ENCODE measurements around the gene GTSE1.
"Not testable (repeated sequence)": the region's sequence is repeated elsewhere in the genome, so short reads cannot be mapped to it uniquely, and the experiment has no call there.

The GTSE1 gene

DNA sequence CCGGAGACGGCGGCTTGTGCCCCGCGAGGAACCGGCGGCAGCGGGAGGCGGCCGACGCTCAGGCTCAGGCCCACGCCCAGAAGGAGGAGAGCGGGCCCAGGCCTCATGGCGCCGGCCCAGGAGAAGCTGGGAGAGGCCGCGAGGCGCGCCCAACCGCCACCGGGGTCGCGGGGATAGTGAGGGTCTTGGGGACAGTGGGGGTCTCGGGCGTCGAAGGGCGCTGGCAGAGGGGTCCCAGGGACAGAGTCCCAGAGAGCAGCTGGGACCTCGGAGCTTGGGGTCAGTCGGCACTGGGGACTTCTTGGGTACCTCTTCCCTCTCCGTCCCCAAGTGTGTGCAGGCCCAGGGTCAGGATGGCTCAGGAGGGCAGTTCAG lies 33.5 kb upstream of the GTSE1 start, which contains the start of gene PKDREJ:
TSS of gene PKDREJ (minus strand) at position 128 of the 375 bp plus-strand sequence. CDS start at position 107, 21 bp downstream.
- Histone ChIP-seq H3K4me3 (ENCODE audit: low read depth in 1 of 2, low read length in 2 of 2) (peak within 1 kb of the TSS in 1 of 2 donors; percentile 16), H3K36me3 (ENCODE audit: insufficient read depth, low read length) (no peaks in the 10 kb centered on the region), H3K27ac (ENCODE audit: low read depth, low read length) (no peak within 1 kb of the TSS), H3K4me1 (ENCODE audit: insufficient read depth, low read length) (peaks cover under 1% of the 10 kb centered on the region), H3K27me3 (ENCODE audit: control insufficient read depth in 1 of 2, insufficient read depth in 2 of 2, low read length in 2 of 2) (no peaks in the 10 kb centered on the region), H3K9ac (ENCODE audit: low read length) (no peak within 1 kb of the TSS), H3K9me3 (ENCODE audit: low read length) (no peaks in the 10 kb centered on the region)

DNA sequence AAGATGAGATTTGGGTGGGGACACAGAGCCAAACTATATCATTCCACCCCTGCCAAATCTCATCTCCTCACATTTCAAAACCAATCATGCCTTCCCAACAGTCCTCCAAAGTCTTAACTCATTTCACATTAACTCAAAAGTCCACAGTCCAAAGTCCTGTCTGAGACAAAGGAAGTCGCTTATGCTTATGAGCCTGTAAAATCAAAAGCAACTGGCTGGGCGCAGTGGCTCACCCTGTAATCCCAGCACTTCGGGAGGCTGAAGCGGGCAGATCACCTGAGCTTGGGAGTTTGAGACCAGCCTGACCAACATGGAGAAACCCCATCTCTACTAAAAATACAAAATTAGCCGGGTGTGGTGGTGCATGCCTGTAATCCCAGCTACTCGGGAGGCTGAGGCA lies 32.1 kb upstream of the GTSE1 start:
- H3K27me3 ChIP-seq (ENCODE audit: control insufficient read depth in 1 of 2, insufficient read depth in 2 of 2, low read length in 2 of 2); H3K27ac ChIP-seq (ENCODE audit: low read depth, low read length); H3K9me3 ChIP-seq (ENCODE audit: low read length); H3K36me3 ChIP-seq (ENCODE audit: insufficient read depth, low read length); H3K9ac ChIP-seq (ENCODE audit: low read length); H3K4me3 ChIP-seq (ENCODE audit: low read depth in 1 of 2, low read length in 2 of 2): not testable (repeated sequence)
- peaks cover 12% of the 10 kb centered on the region for H3K4me1 ChIP-seq (ENCODE audit: insufficient read depth, low read length)

GRCh38 chr22:46265627-46266026 lies 31.0 kb upstream of the GTSE1 start:
- not testable (repeated sequence) for H3K9me3 ChIP-seq (ENCODE audit: low read length)

DNA sequence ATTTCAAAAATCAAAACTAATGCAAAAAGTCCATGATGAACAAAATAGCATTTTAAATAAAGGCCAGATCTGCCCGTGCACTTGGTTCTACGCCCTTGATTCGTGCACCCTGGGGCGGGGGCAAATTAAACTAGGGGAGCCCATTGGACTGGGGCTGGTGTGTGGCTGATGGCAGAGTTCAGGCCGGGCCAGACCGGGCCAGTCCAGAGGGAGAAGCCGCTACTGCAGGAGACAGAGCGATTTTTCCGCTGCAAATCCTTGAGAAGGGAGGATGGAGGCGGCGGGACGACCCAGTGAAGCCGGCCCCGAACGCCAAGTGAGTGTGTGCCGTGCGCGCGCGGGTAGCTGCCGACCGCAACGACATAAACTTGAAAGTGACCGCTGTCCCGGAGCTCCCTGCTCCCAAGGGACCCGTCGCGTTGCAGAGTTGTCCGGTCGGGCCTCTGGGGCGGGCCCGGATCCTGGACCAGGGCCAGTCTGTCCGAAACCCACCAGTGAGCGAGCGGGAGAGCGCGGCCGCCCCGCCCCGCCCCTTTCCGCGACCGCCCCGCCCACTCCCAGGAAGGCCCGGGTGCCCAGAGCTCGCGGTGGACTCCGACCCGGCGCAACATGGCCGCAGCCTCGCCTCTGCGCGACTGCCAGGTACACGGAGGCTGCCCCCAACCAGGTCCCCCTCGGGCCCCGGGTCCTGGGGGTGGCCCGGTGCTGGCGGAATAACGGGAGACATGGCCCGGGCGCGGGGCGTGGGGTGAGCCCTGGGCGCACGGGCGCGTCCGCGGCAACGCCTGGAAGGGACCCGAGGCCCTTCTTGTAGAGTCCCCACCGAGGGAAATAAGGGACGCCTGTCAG lies 29.0 kb upstream of the GTSE1 start, which contains the start of gene TTC38:
TSS of gene TTC38 (plus strand) at position 578 of the 849 bp plus-strand sequence. CDS start at position 610, 32 bp downstream.
- Histone ChIP-seq H3K9ac (ENCODE audit: low read length) (peak within 1 kb of the TSS; percentile 61), H3K9me3 (ENCODE audit: low read length) (no peaks in the 10 kb centered on the region), H3K36me3 (ENCODE audit: insufficient read depth, low read length) (peaks cover 10% of the 10 kb centered on the region), H3K4me3 (ENCODE audit: low read depth in 1 of 2, low read length in 2 of 2) (peak within 1 kb of the TSS; percentile 86 to 88), H3K4me1 (ENCODE audit: insufficient read depth, low read length) (peaks cover 14% of the 10 kb centered on the region), H3K27ac (ENCODE audit: low read depth, low read length) (peak within 1 kb of the TSS; percentile 84), H3K27me3 (ENCODE audit: control insufficient read depth in 1 of 2, insufficient read depth in 2 of 2, low read length in 2 of 2) (no peaks in the 10 kb centered on the region)

More at GRCh38 chr22:46265627-46266026, 31.0 kb upstream of the GTSE1 start:
- not testable (repeated sequence) for H3K27ac ChIP-seq (ENCODE audit: low read depth, low read length); H3K9ac ChIP-seq (ENCODE audit: low read length); H3K4me3 ChIP-seq (ENCODE audit: low read depth in 1 of 2, low read length in 2 of 2); H3K27me3 ChIP-seq (ENCODE audit: control insufficient read depth in 1 of 2, insufficient read depth in 2 of 2, low read length in 2 of 2); H3K36me3 ChIP-seq (ENCODE audit: insufficient read depth, low read length)
- H3K4me1 ChIP-seq (ENCODE audit: insufficient read depth, low read length), result peaks cover 14% of the 10 kb centered on the region

GRCh38 chr22:46269564-46269963 lies 27.1 kb upstream of the GTSE1 start:
- H3K9me3 ChIP-seq (ENCODE audit: low read length), result no peaks in the 10 kb centered on the region
- peaks cover 20% of the 10 kb centered on the region for H3K36me3 ChIP-seq (ENCODE audit: insufficient read depth, low read length)
- peaks cover 14% of the 10 kb centered on the region for H3K4me1 ChIP-seq (ENCODE audit: insufficient read depth, low read length)
- no peak overlapping the region for H3K4me3 ChIP-seq (ENCODE audit: low read depth in 1 of 2, low read length in 2 of 2)
- no peaks in the 10 kb centered on the region for H3K27me3 ChIP-seq (ENCODE audit: control insufficient read depth in 1 of 2, insufficient read depth in 2 of 2, low read length in 2 of 2)
- no peak overlapping the region for H3K9ac ChIP-seq (ENCODE audit: low read length)
- H3K27ac ChIP-seq (ENCODE audit: low read depth, low read length), result no peak overlapping the region

DNA sequence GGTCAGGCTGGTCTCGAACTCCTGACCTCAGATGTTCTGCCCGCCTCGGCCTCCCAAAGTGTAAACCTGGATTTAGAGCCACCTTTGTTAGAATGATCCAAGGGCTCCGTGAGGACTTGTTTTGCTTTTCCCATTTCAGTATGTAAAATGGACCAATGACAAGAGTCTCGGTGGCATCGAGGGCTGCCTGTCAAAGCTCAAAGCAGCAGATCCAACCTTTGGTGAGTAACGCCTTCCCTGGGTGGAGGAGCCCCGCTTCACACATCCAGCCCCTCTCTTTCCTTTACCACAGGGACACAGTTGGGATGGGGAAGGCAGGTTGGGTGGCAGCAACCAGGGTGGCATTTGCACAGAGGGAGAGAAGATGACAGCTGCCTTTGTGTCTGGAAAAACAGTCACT lies 24.5 kb upstream of the GTSE1 start:
- no peak overlapping the region for H3K4me3 ChIP-seq (ENCODE audit: low read depth in 1 of 2, low read length in 2 of 2)
- H3K36me3 ChIP-seq (ENCODE audit: insufficient read depth, low read length), result peaks cover 35% of the 10 kb centered on the region
- H3K27me3 ChIP-seq (ENCODE audit: control insufficient read depth in 1 of 2, insufficient read depth in 2 of 2, low read length in 2 of 2), result no peaks in the 10 kb centered on the region
- no peak overlapping the region for H3K9ac ChIP-seq (ENCODE audit: low read length)
- peaks cover 14% of the 10 kb centered on the region for H3K4me1 ChIP-seq (ENCODE audit: insufficient read depth, low read length)
- H3K27ac ChIP-seq (ENCODE audit: low read depth, low read length), result no peak overlapping the region
- no peaks in the 10 kb centered on the region for H3K9me3 ChIP-seq (ENCODE audit: low read length)

DNA sequence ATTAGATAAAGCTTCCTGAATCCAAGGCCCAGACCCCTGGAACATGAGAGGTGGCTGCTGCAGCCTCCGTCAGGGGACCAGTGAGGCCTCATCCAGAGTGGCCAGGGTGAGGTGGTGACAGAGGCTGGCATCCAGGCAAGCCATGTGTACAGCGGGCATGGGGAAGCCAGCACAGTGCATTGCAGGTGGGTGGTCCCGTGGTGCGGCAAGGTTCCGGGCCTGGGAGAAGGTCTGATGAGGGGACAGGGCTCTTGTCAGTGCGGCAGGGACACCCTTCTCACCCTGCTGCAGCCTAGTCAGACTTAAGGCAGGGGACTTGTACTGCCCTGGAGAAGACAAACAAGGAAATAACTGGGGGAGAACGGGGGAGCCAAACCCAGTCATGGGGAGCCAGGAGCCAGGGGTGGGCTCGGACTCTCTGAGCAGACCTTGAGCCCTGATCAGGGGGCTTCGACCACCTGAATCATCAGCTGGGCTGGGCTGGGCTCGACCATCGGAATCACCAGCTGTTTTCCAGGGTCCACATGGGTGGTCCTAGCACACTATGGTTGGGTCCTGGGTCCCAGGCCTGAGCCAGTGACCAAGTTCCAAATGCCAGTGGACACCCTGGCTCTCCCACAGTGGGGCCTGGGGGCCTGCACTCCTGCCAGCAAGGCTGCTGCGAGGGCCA lies 23.8 kb upstream of the GTSE1 start:
- no peak overlapping the region for H3K9ac ChIP-seq (ENCODE audit: low read length)
- H3K4me3 ChIP-seq (ENCODE audit: low read depth in 1 of 2, low read length in 2 of 2), result no peak overlapping the region
- H3K27ac ChIP-seq (ENCODE audit: low read depth, low read length), result no peak overlapping the region
- H3K9me3 ChIP-seq (ENCODE audit: low read length), result no peaks in the 10 kb centered on the region
- H3K27me3 ChIP-seq (ENCODE audit: control insufficient read depth in 1 of 2, insufficient read depth in 2 of 2, low read length in 2 of 2), result no peaks in the 10 kb centered on the region
- H3K4me1 ChIP-seq (ENCODE audit: insufficient read depth, low read length), result peaks cover 14% of the 10 kb centered on the region
- H3K36me3 ChIP-seq (ENCODE audit: insufficient read depth, low read length), result peaks cover 39% of the 10 kb centered on the region

GRCh38 chr22:46273432-46274148 lies 23.1 kb upstream of the GTSE1 start:
- H3K27ac ChIP-seq (ENCODE audit: low read depth, low read length), result no peak overlapping the region
- no peak overlapping the region for H3K9ac ChIP-seq (ENCODE audit: low read length)
- H3K4me1 ChIP-seq (ENCODE audit: insufficient read depth, low read length), result peaks cover 10% of the 10 kb centered on the region
- H3K9me3 ChIP-seq (ENCODE audit: low read length), result no peaks in the 10 kb centered on the region
- peaks cover 46% of the 10 kb centered on the region for H3K36me3 ChIP-seq (ENCODE audit: insufficient read depth, low read length)
- no peak overlapping the region for H3K4me3 ChIP-seq (ENCODE audit: low read depth in 1 of 2, low read length in 2 of 2)
- H3K27me3 ChIP-seq (ENCODE audit: control insufficient read depth in 1 of 2, insufficient read depth in 2 of 2, low read length in 2 of 2), result no peaks in the 10 kb centered on the region

- Histone ChIP-seq H3K4me3 (ENCODE audit: low read depth in 1 of 2, low read length in 2 of 2) (no peak overlapping the region), H3K9me3 (ENCODE audit: low read length) (no peaks in the 10 kb centered on the region), H3K36me3 (ENCODE audit: insufficient read depth, low read length) (peaks cover 54% of the 10 kb centered on the region), H3K4me1 (ENCODE audit: insufficient read depth, low read length) (peaks cover 4% of the 10 kb centered on the region), H3K27ac (ENCODE audit: low read depth, low read length) (no peak overlapping the region), H3K27me3 (ENCODE audit: control insufficient read depth in 1 of 2, insufficient read depth in 2 of 2, low read length in 2 of 2) (no peaks in the 10 kb centered on the region), H3K9ac (ENCODE audit: low read length) (no peak overlapping the region)
These were observed 22.3 kb upstream of the GTSE1 start for GRCh38 chr22:46274381-46274780.

DNA sequence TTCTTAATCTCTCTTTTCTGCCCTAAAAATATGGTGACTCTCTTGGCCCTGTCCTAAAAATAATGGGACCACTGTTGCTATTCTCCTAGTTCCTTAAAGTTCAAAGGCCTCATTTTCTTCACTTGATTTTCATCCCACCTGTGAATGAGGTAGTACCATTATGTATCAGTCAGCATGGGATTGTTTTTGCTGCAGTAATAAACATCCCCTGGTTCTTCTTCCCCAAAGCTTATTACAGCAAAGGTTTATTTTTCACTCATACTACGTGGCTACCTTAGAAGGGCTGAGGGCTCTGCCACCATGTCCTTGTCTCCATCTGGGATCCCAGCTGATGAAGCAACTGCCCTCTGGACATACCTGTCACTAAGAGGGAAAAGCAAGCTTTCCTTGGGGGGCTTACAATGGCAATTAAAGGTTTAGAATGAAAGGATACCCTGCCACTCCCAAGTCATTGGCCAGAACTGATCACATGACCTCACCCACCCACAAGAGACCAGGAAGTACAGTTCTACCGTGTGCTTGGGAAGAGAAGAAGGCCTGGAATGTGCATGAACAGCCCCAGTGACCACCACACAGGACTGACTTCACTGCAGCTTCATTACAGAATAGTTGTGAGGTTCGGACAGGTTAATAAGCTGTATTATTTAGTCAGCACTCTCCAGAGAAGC lies 21.1 kb upstream of the GTSE1 start:
- H3K9ac ChIP-seq (ENCODE audit: low read length), result no peak overlapping the region
- H3K4me1 ChIP-seq (ENCODE audit: insufficient read depth, low read length), result no peaks in the 10 kb centered on the region
- no peak overlapping the region for H3K27ac ChIP-seq (ENCODE audit: low read depth, low read length)
- H3K9me3 ChIP-seq (ENCODE audit: low read length), result no peaks in the 10 kb centered on the region
- H3K27me3 ChIP-seq (ENCODE audit: control insufficient read depth in 1 of 2, insufficient read depth in 2 of 2, low read length in 2 of 2), result no peaks in the 10 kb centered on the region
- H3K36me3 ChIP-seq (ENCODE audit: insufficient read depth, low read length), result peaks cover 66% of the 10 kb centered on the region
- no peak overlapping the region for H3K4me3 ChIP-seq (ENCODE audit: low read depth in 1 of 2, low read length in 2 of 2)

DNA sequence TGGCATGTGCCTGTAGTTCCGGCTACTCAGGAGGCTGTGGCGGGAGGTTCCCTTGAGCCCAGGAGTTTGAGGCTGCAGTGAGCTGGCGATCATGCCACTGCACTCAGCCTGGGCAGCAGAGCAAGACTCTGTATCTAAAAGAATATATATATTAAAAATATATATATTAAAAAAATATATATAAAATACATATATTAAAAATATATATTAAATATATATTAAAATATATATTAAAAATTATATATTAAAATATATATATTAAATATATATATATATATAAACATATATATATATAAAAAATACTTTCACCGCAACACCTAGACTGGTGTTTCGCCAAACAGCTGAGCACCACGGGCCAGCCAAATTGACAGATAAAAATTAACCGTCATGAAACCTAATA lies 20.1 kb upstream of the GTSE1 start:
- H3K4me1 ChIP-seq (ENCODE audit: insufficient read depth, low read length), result no peaks in the 10 kb centered on the region
- H3K9ac ChIP-seq (ENCODE audit: low read length), result no peak overlapping the region
- no peaks in the 10 kb centered on the region for H3K27me3 ChIP-seq (ENCODE audit: control insufficient read depth in 1 of 2, insufficient read depth in 2 of 2, low read length in 2 of 2)
- no peak overlapping the region for H3K27ac ChIP-seq (ENCODE audit: low read depth, low read length)
- H3K36me3 ChIP-seq (ENCODE audit: insufficient read depth, low read length), result peaks cover 75% of the 10 kb centered on the region
- no peaks in the 10 kb centered on the region for H3K9me3 ChIP-seq (ENCODE audit: low read length)
- H3K4me3 ChIP-seq (ENCODE audit: low read depth in 1 of 2, low read length in 2 of 2), result no peak overlapping the region

Measured in muscle layer of colon (tissue), 2 donors.